Mesenchymal stem cell (in vitro differentiated cells and primary cell): ENCODE data around the gene RYR2.
A peak's percentile ranks its signal among the peaks of the same experiment; 100 is the strongest.
"Not testable (repeated sequence)": the region's sequence is repeated elsewhere in the genome, so short reads cannot be mapped to it uniquely, and the experiment has no call there.

Source experiments
- DNase-seq: peaks from one replicate; pipeline ENCODE4 v3.0.0-alpha.2; 2013
- H2AFZ ChIP-seq: one replicate; pipeline ENCODE4 v1.6.1; 2013; ENCODE audit warnings: low read depth, mild to moderate bottlenecking, control low read depth, inconsistent platforms, low read length, moderate library complexity
- H2AK5ac ChIP-seq: 2 replicates; pipeline ENCODE4 v1.6.1; 2013; ENCODE audit warnings: low read length, moderate library complexity, mild to moderate bottlenecking, inconsistent platforms; ENCODE audit not compliant: severe bottlenecking
- H2BK120ac ChIP-seq: one replicate; pipeline ENCODE4 v1.6.1; 2013; ENCODE audit warnings: low read depth, mild to moderate bottlenecking, inconsistent platforms, low read length, moderate library complexity
- H2BK12ac ChIP-seq, 2 experiments: one replicate each; pipeline ENCODE4 v1.6.1; 2013; ENCODE audit warnings: inconsistent platforms in 2 of 2, low read length in 2 of 2, mild to moderate bottlenecking in 2 of 2, moderate library complexity in 2 of 2, control low read depth in 1 of 2
- H2BK15ac ChIP-seq: one replicate; pipeline ENCODE4 v1.6.1; 2013; ENCODE audit warnings: mild to moderate bottlenecking, low read depth, inconsistent platforms; ENCODE audit not compliant: poor library complexity, severe bottlenecking
- H2BK5ac ChIP-seq: 2 replicates; pipeline ENCODE4 v1.6.1; 2013; ENCODE audit warnings: low read depth, mild to moderate bottlenecking, low read length, control low read depth, inconsistent platforms; ENCODE audit not compliant: poor library complexity, severe bottlenecking
- H3K14ac ChIP-seq, 2 experiments: one replicate each; pipeline ENCODE4 v1.6.1; 2013; ENCODE audit warnings: inconsistent platforms in 2 of 2, low read length in 2 of 2, control low read depth in 1 of 2, mild to moderate bottlenecking in 1 of 2, moderate library complexity in 1 of 2
- H3K18ac ChIP-seq, 2 experiments: one replicate each; pipeline ENCODE4 v1.6.1; 2013; ENCODE audit warnings: inconsistent platforms in 2 of 2, low read length in 2 of 2, control low read depth in 1 of 2, low read depth in 1 of 2, mild to moderate bottlenecking in 1 of 2
- H3K23ac ChIP-seq, 2 experiments: one replicate each; pipeline ENCODE4 v1.6.1; 2013; ENCODE audit warnings: inconsistent platforms in 2 of 2, low read length in 2 of 2, mild to moderate bottlenecking in 2 of 2, moderate library complexity in 2 of 2, control low read depth in 1 of 2
- H3K27ac ChIP-seq: 2 replicates; pipeline ENCODE4 v1.5.1; 2013; ENCODE audit warnings: mild to moderate bottlenecking, moderate library complexity, low read length, control low read depth, inconsistent platforms; ENCODE audit not compliant: poor library complexity, severe bottlenecking
- H3K27me3 ChIP-seq, 2 experiments: 2 replicates each; pipeline versions ENCODE4 v1.6.1 to v1.7.0; 2013; ENCODE audit warnings: low read length in 2 of 2, mild to moderate bottlenecking in 2 of 2, moderate library complexity in 2 of 2, control low read depth in 1 of 2, inconsistent platforms in 1 of 2; ENCODE audit not compliant: control insufficient read depth in 1 of 2, insufficient read depth in 1 of 2
- H3K36me3 ChIP-seq, 2 experiments: 2 replicates each; pipeline versions ENCODE4 v1.6.1 to v1.7.0; 2013; ENCODE audit warnings: low read length in 2 of 2, control low read depth in 1 of 2, inconsistent platforms in 1 of 2, low read depth in 1 of 2, mild to moderate bottlenecking in 1 of 2; ENCODE audit not compliant: insufficient read depth in 2 of 2, control insufficient read depth in 1 of 2
- H3K4ac ChIP-seq, 2 experiments: one replicate each; pipeline ENCODE4 v1.6.1; 2013; ENCODE audit warnings: inconsistent platforms in 2 of 2, low read length in 2 of 2, mild to moderate bottlenecking in 2 of 2, moderate library complexity in 2 of 2, control low read depth in 1 of 2, low read depth in 1 of 2
- H3K4me1 ChIP-seq: 2 replicates; pipeline ENCODE4 v1.6.1; 2013; ENCODE audit warnings: low read depth, low read length, control low read depth; ENCODE audit not compliant: control insufficient read depth, insufficient read depth
- H3K4me2 ChIP-seq: 2 replicates; pipeline ENCODE4 v1.6.1; 2013; ENCODE audit warnings: low read length, mild to moderate bottlenecking, inconsistent platforms; ENCODE audit not compliant: poor library complexity, severe bottlenecking
- H3K4me3 ChIP-seq, 2 experiments: 2 replicates each; pipeline versions ENCODE4 v1.5.1 to v1.7.0; 2013; ENCODE audit warnings: low read length in 2 of 2, mild to moderate bottlenecking in 2 of 2, control low read depth in 1 of 2, low read depth in 1 of 2; ENCODE audit not compliant: insufficient read depth in 1 of 2
- H3K79me1 ChIP-seq: replicated peaks from 2 replicates; pipeline ENCODE4 v1.6.1; 2013; ENCODE audit warnings: mild to moderate bottlenecking, control low read depth, low read length, inconsistent platforms; ENCODE audit not compliant: poor library complexity, severe bottlenecking
- H3K9ac ChIP-seq: 2 replicates; pipeline ENCODE4 v1.7.0; 2013; ENCODE audit warnings: mild to moderate bottlenecking, low read length, moderate library complexity
- H3K9me3 ChIP-seq: 2 replicates; pipeline ENCODE4 v1.7.0; 2013; ENCODE audit warnings: mild to moderate bottlenecking, low read length; ENCODE audit not compliant: control insufficient read depth
- H4K8ac ChIP-seq: one replicate; pipeline ENCODE4 v1.6.1; 2013; ENCODE audit warnings: inconsistent platforms, mild to moderate bottlenecking, low read length, moderate library complexity
- H4K91ac ChIP-seq: one replicate; pipeline ENCODE4 v1.6.1; 2013; ENCODE audit warnings: mild to moderate bottlenecking, low read length, inconsistent platforms
- WGBS: methylation state at CpG from one replicate; pipeline ENCODE4 v1.1.7; 2013; ENCODE audit warnings: mixed read lengths; 5-methylcytosine and 5-hydroxymethylcytosine counted together

The RYR2 gene

DNA sequence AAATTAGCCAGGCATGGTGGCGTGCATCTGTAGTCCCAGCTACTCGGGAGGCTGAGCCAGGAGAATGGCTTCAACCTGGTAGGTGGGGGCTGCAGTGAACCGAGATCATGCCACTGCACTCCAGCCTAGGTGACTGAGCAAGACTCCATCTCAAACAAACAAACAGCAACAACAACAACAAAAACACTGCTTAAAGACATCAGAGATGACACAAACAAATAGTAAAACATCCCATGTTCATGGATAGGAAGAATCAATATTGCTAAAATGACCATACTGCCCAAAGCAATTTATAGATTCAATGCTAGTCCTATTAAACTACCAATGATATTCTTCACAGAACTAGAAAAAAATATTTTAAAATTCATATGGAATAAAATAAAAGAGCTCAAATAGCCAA lies 801.5 kb downstream of the RYR2 start:
- not testable (repeated sequence) for DNase-seq, H4K91ac ChIP-seq, H3K4ac ChIP-seq, H3K18ac ChIP-seq, H2AK5ac ChIP-seq, H2BK12ac ChIP-seq, H3K27ac ChIP-seq, H3K9me3 ChIP-seq, H3K4me1 ChIP-seq, H3K27me3 ChIP-seq, H3K23ac ChIP-seq, H2BK120ac ChIP-seq, H2BK5ac ChIP-seq, H3K79me1 ChIP-seq, H3K36me3 ChIP-seq, H4K8ac ChIP-seq, H2BK15ac ChIP-seq, H3K14ac ChIP-seq, H3K9ac ChIP-seq, H3K4me3 ChIP-seq, H2AFZ ChIP-seq, H3K4me2 ChIP-seq
- WGBS = 61% methylated on average over 3 of the region's 3 CpGs

DNA sequence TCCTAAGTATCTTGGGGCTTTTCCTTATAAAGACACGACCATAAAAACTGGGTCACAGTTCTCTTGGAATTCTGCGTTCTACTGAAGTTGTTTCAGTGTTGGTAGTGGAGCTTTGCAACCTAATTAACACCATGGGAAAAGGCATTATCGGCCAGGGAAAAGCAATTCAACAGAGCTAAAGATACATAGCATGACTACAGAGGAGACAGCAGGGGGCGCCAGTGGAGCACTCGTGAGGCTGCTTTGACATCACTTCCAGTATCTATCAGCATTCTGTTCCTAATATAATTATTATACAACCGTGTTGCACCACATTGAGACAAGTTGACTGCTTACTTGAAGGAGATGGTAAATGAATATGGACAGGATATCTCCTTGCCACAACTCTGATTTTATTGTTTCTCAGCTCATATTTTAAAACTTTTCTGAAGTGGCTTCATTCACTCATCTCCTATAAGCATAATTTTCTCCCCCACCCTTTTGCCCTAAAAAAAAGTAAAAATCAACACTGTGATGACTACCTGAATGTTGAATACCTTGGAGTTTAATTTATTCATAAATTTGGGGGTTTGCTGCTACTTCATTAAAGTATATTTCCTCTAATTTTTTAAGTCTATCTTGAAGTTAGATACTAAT lies 809.3 kb downstream of the RYR2 start:
- H3K4ac ChIP-seq = no peak overlapping the region
- no peaks in the 10 kb centered on the region for H3K36me3 ChIP-seq
- H3K4me2 ChIP-seq = no peak overlapping the region
- H3K9ac ChIP-seq = no peak overlapping the region
- H4K91ac ChIP-seq = no peak overlapping the region
- no peak overlapping the region for H3K4me3 ChIP-seq
- H2AFZ ChIP-seq = no peak overlapping the region
- no peak overlapping the region for H3K18ac ChIP-seq
- WGBS = 41% methylated on average over 4 of the region's 6 CpGs
- no peak overlapping the region for H2BK15ac ChIP-seq
- H3K27me3 ChIP-seq = no peaks in the 10 kb centered on the region
- H3K14ac ChIP-seq = no peak overlapping the region
- no peaks in the 10 kb centered on the region for H3K9me3 ChIP-seq
- no peak overlapping the region for H4K8ac ChIP-seq
- no peaks in the 10 kb centered on the region for H3K4me1 ChIP-seq
- no peaks in the 10 kb centered on the region for H3K79me1 ChIP-seq
- H2BK120ac ChIP-seq = no peak overlapping the region
- no peak overlapping the region for H2AK5ac ChIP-seq
- H3K23ac ChIP-seq = no peak overlapping the region
- H3K27ac ChIP-seq = no peak overlapping the region
- no peak overlapping the region for H2BK12ac ChIP-seq
- H2BK5ac ChIP-seq = no peak overlapping the region
- peak; percentile 49 for DNase-seq

DNA sequence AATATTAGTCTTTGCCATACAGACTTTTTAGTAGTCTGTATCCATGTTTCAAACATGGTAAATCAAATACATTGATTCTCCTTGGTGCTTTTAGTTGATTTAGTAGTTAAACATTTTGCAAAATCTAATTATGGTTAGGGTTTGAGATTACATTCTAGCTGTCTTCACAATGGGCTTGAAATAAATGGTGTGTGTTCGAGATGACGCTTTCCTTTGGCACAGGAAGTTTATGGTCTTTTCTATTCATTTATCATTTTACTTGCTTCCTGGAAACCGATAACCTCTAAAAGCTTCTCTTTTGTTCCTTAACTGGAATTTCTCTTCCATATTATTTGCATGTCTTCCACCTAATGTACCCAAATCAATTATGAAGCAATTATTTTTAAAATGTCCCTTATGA lies 810.4 kb downstream of the RYR2 start:
- no peak for DNase-seq
- Histone ChIP-seq H3K4me2 (no peak overlapping the region), H2BK5ac (no peak overlapping the region), H3K27ac (no peak overlapping the region), H3K9me3 (no peaks in the 10 kb centered on the region), H2BK120ac (no peak overlapping the region), H3K4me1 (no peaks in the 10 kb centered on the region), H3K18ac (no peak overlapping the region), H3K36me3 (no peaks in the 10 kb centered on the region), H3K4me3 (no peak overlapping the region), H2BK15ac (no peak overlapping the region), H3K27me3 (no peaks in the 10 kb centered on the region), H3K23ac (no peak overlapping the region), H4K8ac (no peak overlapping the region), H2BK12ac (no peak overlapping the region), H3K14ac (no peak overlapping the region), H3K9ac (no peak overlapping the region), H3K79me1 (no peaks in the 10 kb centered on the region), H3K4ac (no peak overlapping the region), H4K91ac (no peak overlapping the region), H2AK5ac (no peak overlapping the region), H2AFZ (no peak overlapping the region)
- 92% methylated on average over 3 of the region's 3 CpGs for WGBS

DNA sequence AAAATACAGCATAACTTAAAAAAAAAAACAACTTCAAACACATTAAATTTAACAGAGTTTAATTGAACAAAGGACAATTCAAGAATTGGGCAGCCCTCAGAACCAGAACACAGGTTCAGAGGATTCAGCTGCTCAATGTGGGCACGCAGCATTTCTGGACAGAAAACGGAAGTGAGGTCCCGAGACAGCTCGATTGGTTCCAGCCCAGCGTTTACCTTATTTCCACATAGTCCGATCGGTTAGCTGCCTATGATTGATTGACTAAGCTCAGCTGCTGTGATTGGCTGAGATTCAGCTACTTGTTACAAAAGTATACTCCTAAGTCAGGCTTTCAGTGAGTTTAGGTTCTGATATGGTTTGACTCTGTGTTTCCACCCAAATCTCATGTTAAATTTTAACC lies 815.5 kb downstream of the RYR2 start:
- no peak for DNase-seq
- Histone ChIP-seq H2AFZ (no peak overlapping the region), H3K27ac (no peak overlapping the region), H2BK12ac (no peak overlapping the region), H3K23ac (no peak overlapping the region), H3K36me3 (no peaks in the 10 kb centered on the region), H3K9me3 (no peaks in the 10 kb centered on the region), H4K91ac (no peak overlapping the region), H2BK120ac (no peak overlapping the region), H3K18ac (no peak overlapping the region), H3K4me2 (no peak overlapping the region), H2BK15ac (no peak overlapping the region), H3K79me1 (no peaks in the 10 kb centered on the region), H3K14ac (no peak overlapping the region), H2AK5ac (no peak overlapping the region), H3K4me3 (no peak overlapping the region), H2BK5ac (no peak overlapping the region), H3K9ac (no peak overlapping the region), H3K4me1 (no peaks in the 10 kb centered on the region), H3K4ac (no peak overlapping the region), H3K27me3 (peaks cover 0 to 5% of the 10 kb centered on the region in 2 experiments), H4K8ac (no peak overlapping the region)
- 94% methylated on average over 7 of the region's 7 CpGs for WGBS
